SJSA1 (cell line): ENCODE data around the gene TCHHL1. TPM values are rescaled to one million over a fixed set of nuclear protein-coding genes. Genes with fewer than 3 reads are reported as not detected.
A peak's percentile ranks its signal among the peaks of the same experiment; 100 is the strongest.

ENCODE experiments used
- DNase-seq, 2 experiments: peaks; one replicate each; pipeline ENCODE4 v3.0.0-alpha.2; 2015 to 2020; ENCODE audit warnings: low spot score in 2 of 2, low read depth in 1 of 2
- H3K27ac ChIP-seq: fragments of 250-450 bp; sonication (Bioruptor Pico); 2 replicates; pipeline ENCODE4 v1.5.1; 2020; ENCODE audit warnings: mild to moderate bottlenecking, moderate library complexity
- H3K27me3 ChIP-seq: fragments of 250-450 bp; sonication (Bioruptor Pico); replicated peaks from 2 replicates; pipeline ENCODE4 v1.5.1; 2020; ENCODE audit warnings: mild to moderate bottlenecking, moderate library complexity
- H3K36me3 ChIP-seq: fragments of 250-450 bp; sonication (Bioruptor Pico); 2 replicates; pipeline ENCODE4 v1.5.1; 2020; ENCODE audit warnings: mild to moderate bottlenecking
- H3K4me1 ChIP-seq: fragments of 250-450 bp; sonication (Bioruptor Pico); replicated peaks from 2 replicates; pipeline ENCODE4 v1.6.1; 2021; ENCODE audit warnings: mild to moderate bottlenecking
- H3K4me3 ChIP-seq: fragments of 250-450 bp; sonication (Bioruptor Pico); 2 replicates; pipeline ENCODE4 v1.5.1; 2020; ENCODE audit warnings: mild to moderate bottlenecking
- H3K9me3 ChIP-seq: fragments of 250-450 bp; sonication (Bioruptor Pico); replicated peaks from 2 replicates; pipeline ENCODE4 v1.5.1; 2020; ENCODE audit warnings: mild to moderate bottlenecking
- total RNA-seq: library from RNA; depleted of rRNA; stranded (reverse); fragments of >200 nt; shearing (Covaris generic); gene quantifications from 2 replicates; pipeline ENCODE4 v1.2.3, GENCODE V29; 2014; rRNA removed

TCHHL1 gene
- not detected in 2 replicates for total RNA-seq

DNA sequence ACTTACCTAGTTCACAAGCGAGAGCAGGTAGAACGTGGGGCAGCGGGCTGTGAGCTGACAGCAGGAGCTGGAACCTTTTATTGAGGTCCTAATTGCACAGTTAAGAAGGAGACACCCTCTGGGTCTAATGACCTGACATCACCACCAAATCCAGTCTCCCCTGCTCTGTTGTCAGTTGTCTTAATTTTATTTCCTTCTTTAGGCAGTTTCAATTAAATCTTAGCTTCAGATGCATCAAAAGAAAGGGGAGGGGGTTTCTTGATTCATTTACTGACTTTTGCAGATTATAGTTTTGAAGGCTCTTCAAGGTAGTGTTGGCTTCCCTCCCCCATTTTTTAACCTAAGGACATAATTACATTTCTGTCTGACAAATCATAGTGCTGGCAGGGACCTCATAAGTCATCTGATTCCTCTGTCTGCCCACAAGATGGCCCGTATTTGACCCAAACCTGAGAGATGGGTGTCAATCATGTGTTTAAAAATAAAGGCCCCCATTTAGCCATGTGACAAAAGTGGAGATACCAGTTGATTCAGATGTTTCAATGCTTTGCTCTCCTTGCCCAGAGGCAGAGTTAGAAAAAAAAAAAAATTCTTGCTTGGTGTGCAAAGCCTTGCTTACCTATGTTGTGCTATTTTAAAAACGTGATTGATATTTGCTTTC is at the start of gene TCHHL1:
TSS of gene TCHHL1 (minus strand) at position 51 of the 661 bp plus-strand sequence. CDS start 921 bp downstream, outside the sequence.
- Histone ChIP-seq H3K27me3 (peaks cover 46% of the 10 kb centered on the region), H3K4me3 (no peak within 1 kb of the TSS), H3K9me3 (no peaks in the 10 kb centered on the region), H3K36me3 (no peaks in the 10 kb centered on the region), H3K4me1 (no peaks in the 10 kb centered on the region), H3K27ac (no peak within 1 kb of the TSS)
- no peak for DNase-seq

- Histone ChIP-seq H3K27ac (no peak overlapping the region), H3K4me1 (no peaks in the 10 kb centered on the region), H3K36me3 (no peaks in the 10 kb centered on the region), H3K9me3 (no peaks in the 10 kb centered on the region), H3K27me3 (peaks cover 14% of the 10 kb centered on the region; the same call in 1 of the 2 replicates), H3K4me3 (no peak overlapping the region)
- DNase-seq: no peak
Observed at GRCh38 chr1:152137215-152137614, 48.4 kb upstream of the TCHHL1 start.

DNA sequence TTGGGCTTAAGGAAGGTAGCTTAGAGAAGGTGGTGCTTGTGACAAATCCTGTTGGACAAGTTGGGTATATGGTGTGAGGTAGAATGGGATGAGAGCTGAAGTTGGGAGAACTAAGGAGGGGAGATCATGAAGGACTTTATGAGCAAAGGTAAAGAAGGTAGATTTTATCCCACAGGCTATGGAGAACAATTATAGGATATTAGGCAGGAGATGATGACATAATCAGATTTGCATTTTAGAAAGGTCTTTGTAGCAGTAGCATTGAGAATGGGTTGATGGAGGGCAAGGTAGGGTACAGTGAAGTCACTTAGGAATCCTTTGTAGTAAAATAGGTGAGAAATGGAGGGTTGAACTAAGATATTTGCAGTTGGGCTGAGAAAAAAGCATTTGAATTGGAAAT is 41.3 kb upstream of the TCHHL1 start:
- no peaks in the 10 kb centered on the region for H3K4me1 ChIP-seq
- no peaks in the 10 kb centered on the region for H3K36me3 ChIP-seq
- no peak overlapping the region for H3K27ac ChIP-seq
- no peaks in the 10 kb centered on the region for H3K9me3 ChIP-seq
- H3K4me3 ChIP-seq: no peak overlapping the region
- peaks cover 11% of the 10 kb centered on the region for H3K27me3 ChIP-seq
- DNase-seq: no peak

DNA sequence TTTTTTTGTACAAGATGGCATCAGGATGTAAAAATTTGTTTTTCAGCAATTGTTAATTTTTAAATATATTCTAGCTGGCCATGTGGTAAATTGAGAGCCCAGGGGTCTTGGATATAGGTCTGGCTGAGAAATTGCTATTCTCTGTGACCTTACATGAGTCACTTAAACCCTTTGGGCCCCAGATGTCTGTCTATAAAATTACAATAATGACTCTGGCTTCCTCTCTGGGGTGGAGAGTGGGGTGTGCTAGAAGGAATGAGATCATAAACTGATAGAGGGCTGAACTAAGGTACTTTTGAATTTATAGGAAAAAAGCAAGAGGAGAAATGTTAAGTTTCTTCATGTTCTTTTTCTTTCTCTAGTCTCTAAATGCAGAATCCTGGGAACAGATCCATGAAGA is 38.8 kb upstream of the TCHHL1 start:
- H3K4me1 ChIP-seq: no peaks in the 10 kb centered on the region
- no peaks in the 10 kb centered on the region for H3K36me3 ChIP-seq
- DNase-seq: no peak
- no peak overlapping the region for H3K27ac ChIP-seq
- no peak overlapping the region for H3K4me3 ChIP-seq
- H3K27me3 ChIP-seq: peaks cover 8% of the 10 kb centered on the region
- no peaks in the 10 kb centered on the region for H3K9me3 ChIP-seq

DNA sequence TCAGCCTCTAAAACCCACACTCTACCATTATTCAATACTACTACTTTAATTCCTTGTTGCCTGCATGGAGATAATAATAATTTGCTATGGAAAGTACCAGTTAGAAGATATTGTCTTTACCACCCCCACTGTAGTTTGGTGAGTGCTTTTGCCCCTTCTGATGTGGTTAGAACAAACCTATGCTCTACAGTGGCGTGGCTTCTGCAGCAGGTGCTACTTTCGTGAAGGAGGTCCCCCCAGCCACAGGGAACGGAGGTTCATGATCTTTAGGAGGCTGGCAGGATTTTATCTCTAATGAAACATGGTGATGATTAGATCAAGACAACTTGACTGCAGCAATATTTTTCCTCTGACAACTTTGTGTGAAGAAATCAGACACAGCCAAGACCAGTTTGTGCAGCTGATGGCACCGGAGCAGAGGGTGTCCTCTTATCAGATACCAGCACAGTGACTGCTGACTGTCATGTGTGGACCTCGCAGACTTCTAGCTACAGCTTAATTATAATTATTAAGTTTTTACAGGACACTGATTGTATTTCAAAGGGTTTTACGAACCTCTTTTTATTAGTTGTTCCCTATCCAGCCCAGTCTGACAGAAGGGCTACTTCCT is 37.1 kb upstream of the TCHHL1 start:
- no peaks in the 10 kb centered on the region for H3K4me1 ChIP-seq
- H3K36me3 ChIP-seq: no peaks in the 10 kb centered on the region
- DNase-seq: no peak
- H3K27me3 ChIP-seq: peaks cover 9% of the 10 kb centered on the region
- H3K4me3 ChIP-seq: no peak overlapping the region
- H3K27ac ChIP-seq: no peak overlapping the region
- H3K9me3 ChIP-seq: no peaks in the 10 kb centered on the region

GRCh38 chr1:152118915-152119314 is 30.1 kb upstream of the TCHHL1 start:
- H3K27ac ChIP-seq: no peak overlapping the region
- H3K9me3 ChIP-seq: no peaks in the 10 kb centered on the region
- H3K4me3 ChIP-seq: no peak overlapping the region
- no peaks in the 10 kb centered on the region for H3K4me1 ChIP-seq
- DNase-seq: no peak
- peaks cover 54% of the 10 kb centered on the region for H3K27me3 ChIP-seq
- no peaks in the 10 kb centered on the region for H3K36me3 ChIP-seq

- Histone ChIP-seq H3K36me3 (no peaks in the 10 kb centered on the region), H3K27ac (no peak within 1 kb of the TSS), H3K4me3 (no peak within 1 kb of the TSS), H3K9me3 (peaks cover 9% of the 10 kb centered on the region; the same call in 1 of the 2 replicates), H3K4me1 (peaks cover 22% of the 10 kb centered on the region), H3K27me3 (peaks cover 80% of the 10 kb centered on the region)
- no peak for DNase-seq
Observed at GRCh38 chr1:152115344-152115743, 26.5 kb upstream of the TCHHL1 start, which contains the start of gene TCHH. TSS of gene TCHH (minus strand) at chr1:152115444. CDS start at chr1:152114080, 1,364 bp downstream.

DNA sequence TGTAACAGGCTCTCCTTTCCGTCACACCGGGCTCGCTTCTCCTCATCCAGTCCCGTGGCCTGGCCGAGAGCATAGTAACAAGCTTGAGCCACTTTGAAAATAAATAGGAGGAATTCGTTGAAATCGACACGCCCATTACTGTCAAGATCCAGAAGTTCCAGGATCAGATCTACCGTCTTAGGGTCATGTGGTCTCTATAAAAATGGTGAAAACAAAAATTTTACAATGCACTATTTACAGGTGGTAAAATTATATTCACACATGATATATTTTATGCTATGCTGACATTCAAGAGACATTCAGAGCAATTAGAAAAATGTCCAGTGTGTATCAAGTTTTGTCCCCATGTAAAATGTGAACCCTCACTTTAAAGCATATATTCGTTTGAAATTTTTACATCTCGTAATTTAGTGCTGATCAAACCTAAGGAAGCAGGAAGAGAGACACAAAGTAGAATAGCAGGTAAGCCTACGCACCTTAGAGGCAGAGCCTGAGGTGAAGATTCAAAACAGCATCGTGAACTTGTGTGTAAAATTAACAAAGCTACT is 24.1 kb upstream of the TCHHL1 start:
- peaks cover 24% of the 10 kb centered on the region for H3K4me1 ChIP-seq
- no peak for DNase-seq
- no peaks in the 10 kb centered on the region for H3K36me3 ChIP-seq
- no peak overlapping the region for H3K27ac ChIP-seq
- H3K9me3 ChIP-seq: peaks cover 13% of the 10 kb centered on the region; the same call in 1 of the 2 replicates
- H3K4me3 ChIP-seq: no peak overlapping the region
- H3K27me3 ChIP-seq: peaks cover 84% of the 10 kb centered on the region

- Histone ChIP-seq H3K9me3 (peaks cover 13% of the 10 kb centered on the region; the same call in 1 of the 2 replicates), H3K4me3 (no peak overlapping the region), H3K27ac (no peak overlapping the region), H3K36me3 (no peaks in the 10 kb centered on the region), H3K4me1 (peaks cover 24% of the 10 kb centered on the region), H3K27me3 (peaks cover 81% of the 10 kb centered on the region)
- DNase-seq: peak in 1 of 2 experiments; percentile 21
Observed at GRCh38 chr1:152112101-152112884, 23.4 kb upstream of the TCHHL1 start.

DNA sequence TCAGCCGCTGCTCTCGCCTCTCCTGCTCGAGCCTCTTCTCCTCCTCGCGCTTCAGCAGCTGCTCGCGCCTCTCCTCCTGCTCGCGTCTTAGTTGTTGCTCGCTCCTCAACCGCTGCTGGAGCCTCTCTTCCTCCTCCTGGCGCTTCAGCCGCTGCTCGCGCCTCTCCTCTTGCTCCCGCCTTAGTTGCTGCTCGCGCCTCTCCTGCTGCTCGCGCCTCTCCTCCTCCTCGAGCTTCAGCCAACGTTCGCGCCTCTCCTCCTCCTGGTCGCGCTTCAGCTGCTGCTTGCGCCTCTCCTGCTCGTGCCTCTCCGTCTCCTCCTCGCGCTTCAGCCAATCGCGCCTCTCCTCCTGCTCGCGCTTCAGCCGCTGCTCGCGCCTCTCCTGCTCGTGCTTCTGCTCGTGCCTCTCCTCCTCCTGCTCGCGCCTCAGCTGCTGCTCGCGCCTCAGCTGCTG is 22.7 kb upstream of the TCHHL1 start:
- H3K9me3 ChIP-seq: peaks cover 13% of the 10 kb centered on the region; the same call in 1 of the 2 replicates
- H3K27me3 ChIP-seq: peaks cover 81% of the 10 kb centered on the region
- H3K27ac ChIP-seq: no peak overlapping the region
- no peaks in the 10 kb centered on the region for H3K36me3 ChIP-seq
- peaks cover 24% of the 10 kb centered on the region for H3K4me1 ChIP-seq
- peak; percentile 44 to 63 for DNase-seq
- peak overlapping the region; percentile 34 for H3K4me3 ChIP-seq

GRCh38 chr1:152110860-152111514 is 22.1 kb upstream of the TCHHL1 start:
- Histone ChIP-seq H3K27me3 (peaks cover 80% of the 10 kb centered on the region), H3K4me3 (peak overlapping the region; percentile 34), H3K9me3 (peaks cover 13% of the 10 kb centered on the region; the same call in 1 of the 2 replicates), H3K27ac (no peak overlapping the region), H3K4me1 (peaks cover 24% of the 10 kb centered on the region), H3K36me3 (no peaks in the 10 kb centered on the region)
- peak; percentile 57 to 67 for DNase-seq

- peak overlapping the region; percentile 34 for H3K4me3 ChIP-seq
- no peaks in the 10 kb centered on the region for H3K36me3 ChIP-seq
- H3K9me3 ChIP-seq: peaks cover 13% of the 10 kb centered on the region; the same call in 1 of the 2 replicates
- no peak overlapping the region for H3K27ac ChIP-seq
- peaks cover 78% of the 10 kb centered on the region for H3K27me3 ChIP-seq
- H3K4me1 ChIP-seq: peaks cover 24% of the 10 kb centered on the region
- peak; percentile 54 to 60 for DNase-seq
Observed at GRCh38 chr1:152110365-152110859, 21.5 kb upstream of the TCHHL1 start.

DNA sequence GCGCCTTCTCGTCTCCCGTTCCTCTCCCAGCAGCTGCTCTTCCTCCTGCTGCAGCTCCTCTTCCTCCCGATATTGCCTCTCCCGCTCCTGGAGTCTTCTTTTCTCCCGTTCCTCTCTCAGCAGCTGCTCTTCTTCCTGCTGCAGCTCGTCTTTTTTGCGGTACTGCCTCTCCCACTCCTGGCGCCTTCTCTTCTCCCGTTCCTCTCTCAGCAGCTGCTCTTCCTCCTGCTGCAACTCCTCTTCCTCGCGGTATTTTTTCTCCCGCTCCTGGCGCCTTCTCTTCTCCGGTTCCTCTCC is 21.1 kb upstream of the TCHHL1 start:
- Histone ChIP-seq H3K4me3 (no peak overlapping the region), H3K27ac (no peak overlapping the region), H3K27me3 (peaks cover 76% of the 10 kb centered on the region), H3K9me3 (peaks cover 13% of the 10 kb centered on the region; the same call in 1 of the 2 replicates), H3K4me1 (peaks cover 24% of the 10 kb centered on the region), H3K36me3 (no peaks in the 10 kb centered on the region)
- DNase-seq: no peak
